PC-9 (cell line): Measurements from ENCODE around the gene NGF.

Source experiments
- CTCF ChIP-seq: fragments of 200-600 bp; sonication (generic); conservative IDR thresholded peaks from 2 replicates; pipeline ENCODE4 v1.6.1; 2017; ENCODE audit warnings: mixed run types, antibody characterized with exemption, mild to moderate bottlenecking, moderate library complexity
- EZH2 ChIP-seq: fragments of 200-600 bp; sonication (generic); IDR thresholded peaks from 2 replicates; pipeline ENCODE4 v1.8.0; 2017; ENCODE audit warnings: antibody characterized with exemption, low read depth

GRCh38 chr1:115330480-115331013 lies 7.5 kb downstream of the NGF start:
- TF ChIP-seq CTCF (no peak), EZH2 (no peak)
